HG03558 (cell line): ENCODE results near the gene PTPRT.

Experiments
- ATAC-seq: cut with Tn5 transposase; IDR thresholded peaks from one replicate; pipeline ENCODE4 v1.9.1; 2021; ENCODE audit warnings: moderate number of reproducible peaks; ENCODE audit not compliant: unreplicated experiment; ENCODE audit errors: extremely low read depth

Gene PTPRT

DNA sequence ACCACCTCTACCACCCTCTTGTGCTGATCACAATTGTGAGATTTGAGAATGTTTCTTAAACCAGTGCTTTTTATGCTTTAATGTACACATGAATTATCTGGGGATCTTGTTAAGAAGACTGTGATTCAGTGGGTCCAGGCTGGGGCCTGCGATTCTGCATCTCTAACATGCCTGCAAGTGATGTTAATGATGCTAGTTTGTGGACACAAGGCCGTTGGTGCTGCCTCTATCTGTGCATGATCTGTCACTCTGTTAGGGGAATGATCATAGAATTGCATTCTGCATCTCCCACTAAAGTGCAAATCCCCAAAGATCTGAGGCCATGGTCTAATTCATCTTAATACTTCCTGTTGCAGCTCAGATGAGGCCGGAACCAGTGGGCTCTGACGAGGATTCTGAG is 746.5 kb downstream of the PTPRT start:
- ATAC-seq = no peak

DNA sequence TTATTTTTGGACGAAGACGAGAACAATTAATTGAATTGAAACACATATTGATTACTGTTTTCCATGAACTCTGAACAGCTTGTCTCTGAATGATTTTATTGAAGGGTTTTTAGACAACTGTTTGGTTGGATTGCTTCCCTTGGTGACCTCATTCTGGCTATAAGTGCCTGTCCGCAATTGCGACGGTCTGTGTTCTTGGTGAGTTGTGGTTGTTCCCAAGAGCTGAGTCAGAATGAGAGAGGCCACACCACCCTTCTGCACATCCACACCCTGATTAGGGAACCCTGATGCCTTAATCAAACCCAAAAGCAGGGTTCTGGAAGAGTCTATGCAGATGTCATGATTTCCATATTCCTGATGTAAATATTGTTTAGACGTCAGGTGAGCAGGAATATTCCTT is 747.0 kb downstream of the PTPRT start:
- ATAC-seq = no peak

DNA sequence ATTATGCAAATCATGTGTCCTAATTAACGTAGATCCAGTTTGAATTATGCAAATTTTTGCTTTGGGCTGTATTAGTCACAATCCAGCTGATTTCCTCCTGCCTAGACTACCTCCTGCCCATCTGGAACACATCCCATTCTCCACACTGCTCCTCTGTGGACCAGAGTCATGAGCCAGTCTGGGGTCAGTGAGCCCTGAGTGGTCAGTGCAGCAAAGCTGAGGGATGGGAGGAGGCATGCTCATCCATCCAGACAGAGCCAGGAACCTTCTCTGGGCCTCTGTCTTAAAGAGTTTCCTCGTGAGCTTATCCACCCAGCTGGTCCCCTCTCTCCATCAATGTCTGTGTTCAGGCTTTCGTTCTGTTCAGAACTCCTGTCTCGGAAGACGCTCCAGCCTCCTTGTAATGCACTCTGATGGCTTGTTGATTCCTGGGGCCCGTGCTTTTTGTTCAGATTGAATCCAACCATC is 747.8 kb downstream of the PTPRT start:
- no peak for ATAC-seq

DNA sequence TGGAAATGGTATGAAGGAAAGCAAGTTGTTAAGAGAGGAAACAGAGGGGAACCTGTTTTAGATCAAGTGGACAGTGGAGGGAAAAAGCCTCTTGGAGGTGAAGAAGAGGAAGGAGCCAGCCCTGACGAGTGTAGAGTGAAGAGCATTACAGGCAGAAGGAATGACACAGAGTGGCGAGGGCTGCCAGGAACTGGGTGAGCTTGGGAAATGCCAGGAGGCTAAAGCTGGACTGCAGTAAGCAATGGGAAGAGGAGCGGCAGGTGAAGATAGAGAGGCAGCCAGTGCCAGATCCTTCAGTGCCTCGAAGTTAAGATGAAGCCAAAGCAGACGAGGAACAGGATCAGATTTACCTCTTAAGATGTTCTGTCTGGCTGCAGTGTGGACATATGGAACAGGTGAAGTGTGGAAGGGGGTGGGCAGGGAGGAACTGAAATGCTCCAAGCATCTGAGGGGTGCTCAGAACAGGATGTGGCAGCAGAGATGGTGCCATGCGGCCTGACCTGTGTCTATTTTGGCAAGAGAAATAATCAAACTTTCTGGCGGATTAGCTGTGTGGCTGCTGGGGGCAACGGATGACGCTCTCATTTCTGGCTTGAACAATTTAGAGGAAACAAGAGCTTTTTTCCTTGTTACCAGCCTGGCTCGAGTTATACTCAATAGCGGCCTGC is 748.4 kb downstream of the PTPRT start:
- ATAC-seq = no peak

DNA sequence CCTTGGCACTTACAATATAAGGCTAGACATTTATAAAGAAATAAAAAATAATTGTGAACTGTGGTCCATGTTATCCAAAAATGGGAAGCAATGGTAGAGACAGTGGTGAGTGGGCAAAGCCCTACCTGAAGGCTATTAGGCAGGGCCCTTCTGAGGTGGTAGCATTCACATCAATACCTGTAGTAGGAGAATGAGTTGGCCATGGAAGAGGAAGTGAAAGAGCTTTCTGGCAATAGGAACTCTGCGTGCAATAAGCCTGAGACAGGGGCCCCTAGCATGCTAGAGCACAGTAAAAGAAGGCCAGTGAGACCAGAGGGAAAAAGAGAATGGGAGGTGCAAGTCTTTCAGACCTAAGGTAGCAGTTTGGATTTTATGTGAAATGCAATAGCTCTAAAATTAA is 754.5 kb downstream of the PTPRT start:
- no peak for ATAC-seq

DNA sequence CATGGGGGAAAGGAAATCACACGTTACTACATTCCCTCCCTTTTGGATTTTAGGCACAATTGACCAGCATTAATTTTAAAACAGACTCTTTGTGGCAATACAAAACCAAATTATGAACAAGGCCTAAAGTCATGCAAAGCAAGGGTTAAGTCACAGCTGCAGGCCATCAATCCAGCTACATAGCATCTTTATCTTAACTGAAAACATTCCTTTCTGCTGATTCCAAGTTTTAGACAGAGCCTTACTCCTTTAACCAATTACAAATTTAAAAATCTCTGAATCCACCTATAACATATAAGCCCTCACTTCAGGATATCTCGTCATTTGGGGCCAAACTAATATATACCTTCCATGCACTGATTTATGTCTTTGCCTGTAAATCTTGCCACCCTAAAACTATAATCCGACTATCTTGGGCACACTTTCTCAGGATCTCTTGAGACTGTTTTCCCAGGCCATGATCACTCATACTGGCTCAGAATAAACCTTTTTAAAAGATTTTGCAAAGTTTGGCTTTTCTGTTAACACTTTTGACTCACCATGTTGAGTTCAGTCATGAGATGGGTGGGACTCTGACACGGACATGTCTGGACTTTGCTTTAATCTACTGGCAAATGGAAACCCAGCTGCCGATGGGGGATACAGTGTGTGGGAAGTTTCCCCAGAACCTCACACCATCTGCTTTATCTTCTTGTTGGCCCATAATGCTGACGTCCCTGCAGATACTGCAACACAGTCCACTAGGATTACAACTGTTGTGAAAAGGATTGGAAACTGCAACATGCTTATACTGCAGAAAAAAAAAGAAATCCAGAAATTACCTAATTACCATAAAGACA is 757.0 kb downstream of the PTPRT start:
- ATAC-seq = no peak

DNA sequence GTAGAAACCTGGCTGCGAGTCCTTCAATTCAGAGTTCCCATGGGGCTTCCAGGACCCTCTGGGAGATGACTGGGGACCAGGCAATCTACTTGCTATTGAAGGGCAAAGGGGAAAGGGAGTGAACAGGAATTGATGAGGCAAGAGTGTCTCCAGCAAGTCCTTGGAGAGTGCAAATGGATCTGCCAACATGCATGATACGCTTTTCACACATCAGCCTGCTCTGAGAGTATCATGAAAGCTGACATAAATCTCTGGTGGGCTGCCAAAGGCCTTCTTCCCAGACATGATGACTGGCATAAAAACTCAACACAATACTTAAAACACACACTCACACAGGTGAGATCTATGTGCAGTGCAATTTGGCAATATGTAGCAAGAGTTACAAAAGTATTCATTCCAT is 759.1 kb downstream of the PTPRT start:
- ATAC-seq = no peak

DNA sequence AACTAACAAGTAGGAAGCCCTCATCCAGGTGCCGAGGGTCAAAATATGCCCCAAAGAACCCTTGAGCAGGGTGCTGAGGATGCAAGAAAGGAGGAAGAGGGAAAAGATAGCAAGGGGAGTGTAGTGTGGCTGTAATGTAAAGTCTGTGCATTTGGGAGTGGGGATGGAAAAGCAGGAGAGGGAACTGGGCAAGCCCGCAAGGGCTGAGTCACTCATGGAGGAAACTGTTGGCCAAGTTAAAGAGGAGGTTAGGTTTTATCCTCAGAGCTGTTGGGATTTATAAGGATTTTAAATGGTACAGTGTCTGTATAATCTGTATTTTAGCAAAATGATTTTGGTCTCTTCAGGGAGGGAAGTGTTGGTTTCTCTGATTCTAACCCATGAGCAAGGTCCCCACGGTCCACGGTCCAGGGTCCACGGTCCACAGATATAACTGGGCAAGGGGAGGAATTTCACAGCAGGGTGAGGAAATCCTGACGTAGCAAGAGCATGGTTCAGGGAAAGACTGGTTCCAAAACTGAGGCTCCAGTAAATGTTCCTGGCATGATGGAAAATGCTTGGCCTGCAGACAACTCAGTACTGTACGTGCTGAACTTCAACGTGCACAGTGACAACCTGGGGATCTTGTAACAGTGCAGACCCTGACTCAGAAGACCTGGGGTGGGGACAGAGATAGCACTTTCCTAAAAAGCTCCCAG is 759.8 kb downstream of the PTPRT start:
- ATAC-seq = no peak

DNA sequence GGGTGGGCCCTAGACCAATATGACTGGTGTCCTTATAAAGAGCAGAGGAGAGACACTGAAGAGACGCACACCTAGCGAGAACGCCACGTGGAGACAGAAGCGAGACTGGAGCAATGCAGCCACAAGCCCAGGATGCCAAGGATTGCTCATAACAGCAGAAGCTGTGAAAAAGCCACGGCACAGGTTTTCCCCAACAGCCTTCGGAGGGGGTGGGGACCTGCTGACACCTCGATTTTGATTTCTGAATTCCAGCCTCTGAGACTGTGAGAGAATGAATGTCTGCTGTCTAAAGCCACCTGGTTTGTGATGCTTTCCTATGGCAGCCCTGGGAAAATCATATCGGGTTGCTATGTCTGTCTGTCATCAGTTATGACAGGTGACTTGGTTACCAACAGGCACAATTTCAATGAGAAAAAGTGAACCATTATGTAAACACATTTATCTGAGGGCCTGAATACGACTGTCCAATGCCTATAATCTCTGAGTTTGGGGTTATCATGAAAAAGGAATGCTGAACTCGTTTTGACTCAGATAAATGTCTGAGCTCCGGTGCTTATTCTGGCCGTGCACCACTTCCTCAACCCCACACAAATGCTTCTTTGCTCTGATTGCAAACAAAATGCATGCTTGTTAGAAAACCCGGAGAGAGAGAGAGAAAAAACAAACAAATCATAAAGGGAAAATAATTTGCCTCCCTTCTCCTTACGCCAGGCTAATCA is 769.7 kb downstream of the PTPRT start:
- no peak for ATAC-seq

DNA sequence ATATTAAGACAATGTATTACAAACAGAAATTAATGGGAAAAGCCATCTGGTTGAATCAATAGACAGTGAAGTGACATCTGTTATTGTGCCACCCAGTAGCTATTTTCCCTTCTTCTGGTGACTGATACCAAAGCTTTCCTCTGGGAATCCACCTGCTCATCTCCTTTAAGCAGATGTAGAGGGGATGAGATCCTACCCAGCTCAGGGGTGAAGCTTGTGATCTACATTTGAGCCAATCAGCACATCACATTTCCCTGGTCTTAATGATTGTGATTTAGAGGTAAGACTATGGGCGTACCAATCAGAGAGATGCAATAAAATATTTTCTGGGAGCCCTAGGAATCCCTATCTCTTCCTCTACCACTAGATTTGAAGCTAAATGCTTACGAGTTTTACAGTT is 782.9 kb downstream of the PTPRT start:
- ATAC-seq = no peak

DNA sequence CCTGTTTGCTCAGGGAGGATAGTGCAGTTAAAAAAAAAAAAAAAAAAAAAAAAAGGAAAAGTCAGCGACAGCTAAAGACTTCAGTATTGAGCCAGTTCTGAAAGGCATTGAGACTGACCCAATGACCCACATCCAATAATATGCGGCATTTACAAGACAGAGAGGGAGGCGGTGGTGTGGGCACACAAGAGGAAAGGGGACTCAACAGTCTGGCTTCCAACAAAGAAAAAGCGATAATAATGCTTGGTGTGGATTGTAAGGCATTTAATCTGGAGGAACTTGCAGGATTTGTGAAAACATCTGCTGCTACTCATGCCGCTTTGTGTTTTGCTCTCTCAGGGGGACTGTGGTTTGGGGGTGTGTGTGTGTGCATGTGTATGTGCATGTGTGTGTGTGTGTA is 787.3 kb downstream of the PTPRT start:
- no peak for ATAC-seq

DNA sequence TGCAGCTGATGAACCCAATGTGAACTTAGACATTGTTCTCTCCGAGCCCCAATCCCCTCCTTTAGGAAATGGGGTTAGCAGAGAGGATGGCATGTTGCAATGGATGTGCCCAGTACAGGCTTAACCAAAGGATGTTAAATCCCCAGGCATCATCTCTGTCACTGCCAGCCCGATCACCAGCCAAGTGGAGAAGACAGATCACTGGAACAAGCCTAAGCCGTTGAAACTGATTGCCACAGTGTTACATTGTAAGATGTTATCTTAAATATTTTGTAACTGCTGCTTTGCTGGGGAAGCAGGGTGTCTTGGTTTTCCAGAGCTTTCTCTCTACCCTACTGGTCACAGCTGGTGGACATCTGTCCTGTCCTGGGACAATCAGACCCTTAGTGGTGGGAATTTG is 788.1 kb downstream of the PTPRT start:
- no peak for ATAC-seq

DNA sequence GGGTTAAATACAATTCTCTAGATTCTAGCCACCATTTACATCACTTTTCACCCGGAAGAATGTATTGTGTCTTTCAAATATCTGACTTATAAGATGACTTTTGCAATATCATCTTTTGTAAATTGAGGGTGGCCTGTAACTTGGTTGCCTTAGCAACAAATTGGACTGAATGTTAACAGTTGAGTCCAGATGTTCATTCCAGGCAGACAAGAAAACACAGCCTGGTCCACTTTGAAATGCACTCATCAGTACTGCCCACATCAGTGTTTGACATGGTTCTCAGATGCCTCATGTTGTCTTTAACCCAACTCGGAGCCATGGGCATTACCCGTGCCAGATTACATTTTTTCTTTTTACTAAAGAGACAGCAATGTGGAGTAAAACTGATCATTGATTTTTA is 789.9 kb downstream of the PTPRT start:
- no peak for ATAC-seq

DNA sequence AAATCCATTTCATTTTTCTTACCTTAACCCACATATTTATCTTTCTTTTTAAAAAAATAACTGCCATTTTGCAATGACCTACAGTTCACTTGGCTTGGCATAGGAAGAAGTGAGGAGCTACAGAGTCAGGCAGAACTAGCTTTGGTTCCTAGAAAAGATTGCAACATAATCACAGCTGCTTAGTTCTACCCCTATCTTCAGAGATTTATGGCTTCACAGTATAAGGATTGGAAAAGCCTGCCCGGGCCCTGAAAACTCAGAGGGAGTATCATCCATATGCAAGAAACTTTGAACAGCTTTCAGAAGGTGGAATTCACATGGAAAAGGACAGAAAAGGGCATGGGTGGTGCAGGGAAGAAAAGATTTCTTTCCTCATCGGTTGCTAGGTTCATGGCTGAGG is 797.3 kb downstream of the PTPRT start:
- ATAC-seq = no peak

DNA sequence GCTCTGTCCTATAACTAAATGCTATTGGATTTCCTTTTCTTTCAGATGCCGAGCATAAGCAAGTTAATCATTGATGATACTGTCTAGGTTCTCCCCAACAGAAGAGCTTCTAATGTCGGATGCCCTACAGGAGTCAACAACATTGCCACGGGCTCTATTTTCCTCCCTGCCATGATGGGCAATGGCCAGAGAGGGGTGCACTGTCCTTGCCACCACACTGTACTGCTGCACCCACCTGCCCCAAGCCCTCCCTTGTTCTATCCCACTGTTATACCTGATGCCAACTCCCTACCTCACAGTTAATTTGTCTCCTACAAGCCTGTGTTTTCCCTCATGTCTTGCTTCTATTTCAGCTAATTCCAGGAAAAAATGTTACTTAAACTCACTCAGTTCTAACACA is 797.9 kb downstream of the PTPRT start:
- no peak for ATAC-seq

DNA sequence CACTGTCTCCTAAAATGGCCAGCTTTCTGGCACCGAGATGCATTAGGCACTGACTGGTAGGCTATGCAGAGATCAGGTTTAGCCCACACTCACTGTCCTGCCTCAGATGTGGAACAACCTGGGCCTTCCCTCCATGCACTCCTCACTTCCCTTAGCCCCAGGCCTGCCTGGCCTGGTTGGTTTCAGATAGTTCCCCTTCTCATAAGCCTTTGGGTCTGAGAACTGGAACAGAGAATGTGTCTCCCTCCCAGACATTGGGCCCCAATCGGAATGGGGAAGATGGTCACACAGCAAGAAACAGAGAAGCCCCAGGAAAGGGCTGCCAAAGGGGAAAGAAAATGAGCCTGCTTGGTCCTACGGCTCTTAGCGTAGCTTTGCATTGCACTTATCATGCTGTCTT is 809.4 kb downstream of the PTPRT start:
- ATAC-seq = no peak

DNA sequence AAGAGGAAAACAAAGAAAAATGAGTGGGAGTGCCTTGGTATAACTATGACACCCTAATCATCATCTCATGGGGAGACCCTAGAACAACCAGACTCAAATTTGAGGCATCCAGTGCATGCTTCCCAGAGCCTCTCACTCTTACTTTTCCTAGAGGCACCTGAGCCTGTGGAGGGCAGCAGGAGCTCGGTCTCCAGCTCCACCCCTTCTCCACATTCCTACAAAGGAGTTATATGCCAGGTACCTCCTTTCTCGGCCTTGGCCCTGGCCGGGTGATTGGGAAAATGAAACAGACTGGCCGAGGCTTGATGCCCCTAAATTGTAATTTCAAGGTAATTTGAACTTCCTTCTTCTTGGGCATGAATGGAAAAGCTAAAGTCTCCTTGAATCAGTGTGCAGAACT is 810.3 kb downstream of the PTPRT start:
- ATAC-seq = no peak

DNA sequence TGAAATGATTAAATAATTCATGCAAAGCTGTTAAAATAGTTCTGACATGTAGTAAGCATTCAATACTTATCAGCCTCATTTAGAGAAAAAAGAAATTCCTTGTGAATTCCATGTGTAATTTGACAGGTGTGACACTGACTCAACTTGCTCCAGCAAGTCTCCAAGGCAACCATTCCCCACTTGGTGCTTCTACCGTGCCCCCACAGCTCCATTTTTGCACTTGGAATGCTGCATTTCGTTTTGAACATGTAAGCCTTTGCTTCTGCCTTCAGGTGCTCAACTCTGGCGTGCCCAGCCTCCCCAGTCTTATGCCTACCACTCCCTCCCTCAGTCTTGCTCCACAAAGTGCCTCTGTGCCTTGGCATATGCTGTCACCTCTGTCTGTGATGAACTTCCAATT is 810.9 kb downstream of the PTPRT start:
- no peak for ATAC-seq

DNA sequence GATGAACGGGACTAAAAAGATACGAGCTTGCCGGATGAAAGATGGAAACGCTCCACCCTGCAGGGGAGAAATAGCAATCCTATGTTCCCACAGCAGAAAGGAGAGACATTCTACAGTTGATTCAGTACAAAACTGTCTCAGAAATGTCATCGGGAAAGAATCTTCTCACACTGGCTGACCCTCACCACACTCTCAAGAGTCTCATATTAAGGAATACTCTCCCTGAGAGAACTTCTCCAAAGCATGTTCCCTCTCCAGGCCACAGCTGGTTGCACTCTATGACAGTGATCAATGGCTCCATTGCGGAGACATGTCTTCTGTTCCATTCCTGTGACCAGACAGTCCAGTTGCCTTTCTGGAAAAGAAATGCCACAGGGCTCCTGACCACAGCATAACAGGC is 813.6 kb downstream of the PTPRT start:
- ATAC-seq = no peak

DNA sequence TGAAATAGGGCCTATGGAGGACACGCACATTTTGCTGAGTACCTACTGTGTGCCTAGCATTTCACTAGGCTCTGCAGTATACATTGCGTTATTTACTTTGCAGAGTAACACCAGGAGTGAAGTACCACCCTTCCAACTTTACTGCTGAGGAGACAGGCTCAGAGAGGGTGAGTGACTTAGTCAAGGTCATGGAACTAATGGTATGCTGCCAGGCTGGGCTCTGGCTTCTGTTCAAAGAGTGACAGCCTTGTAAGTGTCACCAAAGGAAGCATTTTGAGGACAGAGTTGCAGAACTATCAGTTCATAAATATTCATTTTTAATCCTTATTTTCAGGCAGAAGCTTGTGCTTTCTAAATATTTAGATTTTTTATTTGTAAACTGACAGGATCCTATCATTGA is 816.7 kb downstream of the PTPRT start:
- no peak for ATAC-seq

DNA sequence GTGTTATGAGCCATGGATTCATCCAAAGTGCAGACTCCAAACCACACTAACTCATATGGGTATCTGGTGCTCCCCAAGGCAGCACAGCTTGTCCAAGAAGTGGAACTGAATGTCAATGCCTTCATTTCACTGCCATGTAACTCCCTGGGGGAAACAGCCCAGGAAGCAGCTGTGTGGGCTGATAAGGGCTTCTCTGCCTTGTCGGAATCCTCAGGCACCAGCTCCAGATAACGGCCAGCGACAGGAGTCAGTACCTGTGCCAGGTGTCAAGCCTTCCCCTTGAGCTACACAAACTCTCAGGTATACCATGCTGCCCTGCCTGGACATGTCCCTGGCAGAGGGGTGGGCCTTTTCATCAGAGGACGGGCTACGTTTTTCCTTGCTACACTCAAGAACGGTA is 819.6 kb downstream of the PTPRT start:
- ATAC-seq = no peak
